Measurements from ENCODE around the gene CRNKL1.
"Not testable (repeated sequence)": the region's sequence is repeated elsewhere in the genome, so short reads cannot be mapped to it uniquely, and the experiment has no call there.

CRNKL1 gene

DNA sequence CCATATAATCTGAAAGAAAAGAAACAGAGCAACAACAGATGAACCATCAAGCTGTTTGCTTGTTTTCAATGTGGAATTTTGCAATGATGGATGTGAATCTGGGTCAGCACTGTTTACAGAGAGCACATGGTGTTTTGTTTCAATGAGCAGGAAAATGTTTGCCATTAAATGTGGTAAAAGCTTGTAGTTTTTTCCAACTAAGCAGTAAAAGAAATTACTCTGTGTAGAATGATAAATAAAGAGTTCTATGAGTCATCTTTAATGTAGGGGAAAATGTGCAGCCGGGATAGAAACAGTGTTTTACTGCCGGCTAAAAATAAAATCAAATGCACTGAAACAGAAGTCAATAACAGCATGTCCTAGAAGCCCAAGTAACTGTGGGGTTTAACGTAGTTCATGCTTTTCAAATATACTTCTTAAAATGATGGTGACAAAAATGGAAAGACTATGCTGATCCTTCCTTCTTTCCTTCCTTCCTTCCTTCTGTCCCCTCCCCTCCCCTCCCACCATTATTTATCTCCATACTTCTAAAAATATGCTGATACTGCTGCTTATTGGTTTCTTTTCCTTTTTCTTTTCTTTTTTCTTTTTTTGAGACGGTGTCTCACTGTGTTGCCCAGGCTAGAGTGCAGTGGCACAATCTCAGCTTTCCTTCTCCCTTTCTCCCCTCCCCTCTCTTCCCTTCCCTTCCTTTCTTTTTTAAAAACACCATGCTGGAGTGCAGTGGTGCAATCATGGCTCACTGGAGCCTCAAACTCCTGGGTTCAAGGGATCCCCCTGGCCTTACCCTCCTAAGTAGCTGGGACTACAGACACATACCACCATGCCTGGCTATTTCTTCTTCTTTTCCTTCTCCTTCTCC, 41.4 kb downstream of the CRNKL1 start:
- DNase-seq (ENCODE audit: low read depth in 2 of 3, low spot score in 1 of 3): no peak

DNA sequence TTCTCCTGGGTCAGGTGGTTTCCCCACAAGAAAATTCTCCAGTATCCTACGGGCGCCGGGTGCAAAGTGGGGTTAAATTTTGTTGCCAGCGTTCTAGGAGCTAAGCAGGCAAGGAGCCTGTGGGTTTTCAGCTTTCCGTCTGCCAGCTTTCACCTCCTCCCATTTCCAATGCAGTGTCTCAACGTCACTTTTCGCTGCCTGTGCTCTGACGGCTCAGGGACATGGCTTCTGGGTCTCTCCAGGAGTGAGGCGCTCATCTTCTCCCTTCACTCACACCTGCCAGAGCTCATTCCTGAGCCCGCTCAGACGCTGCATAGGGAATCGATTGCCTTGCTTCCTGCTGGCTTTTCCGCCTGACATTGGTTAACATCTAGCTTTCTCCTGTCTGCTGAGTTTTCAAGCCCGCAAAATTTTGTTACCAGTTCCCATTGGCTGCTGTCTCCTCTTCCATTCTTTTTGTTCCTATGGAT, 42.4 kb downstream of the CRNKL1 start:
- DNase-seq (ENCODE audit: low read depth in 2 of 3, low spot score in 1 of 3): no peak

DNA sequence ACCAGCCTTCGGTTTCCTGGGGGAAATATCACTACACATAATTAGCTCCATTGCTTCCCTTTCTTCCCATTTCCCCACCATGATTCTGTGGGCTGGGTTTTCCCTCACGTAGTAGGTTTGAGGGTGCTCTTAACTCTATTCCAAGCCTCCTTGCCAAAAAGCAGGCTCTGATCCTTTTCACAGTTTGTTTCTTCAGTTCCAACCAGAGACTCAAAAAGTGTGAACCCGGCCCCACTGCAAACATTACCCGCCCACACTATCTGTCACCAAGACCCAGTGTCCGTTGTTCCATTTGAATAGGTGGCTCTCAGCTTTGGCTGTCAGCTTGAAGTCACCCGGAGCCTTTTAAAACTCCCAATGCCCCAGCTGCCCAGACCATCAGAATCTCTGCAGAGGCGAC, 46.9 kb downstream of the CRNKL1 start:
- DNase-seq (ENCODE audit: low read depth in 2 of 3, low spot score in 1 of 3): no peak

DNA sequence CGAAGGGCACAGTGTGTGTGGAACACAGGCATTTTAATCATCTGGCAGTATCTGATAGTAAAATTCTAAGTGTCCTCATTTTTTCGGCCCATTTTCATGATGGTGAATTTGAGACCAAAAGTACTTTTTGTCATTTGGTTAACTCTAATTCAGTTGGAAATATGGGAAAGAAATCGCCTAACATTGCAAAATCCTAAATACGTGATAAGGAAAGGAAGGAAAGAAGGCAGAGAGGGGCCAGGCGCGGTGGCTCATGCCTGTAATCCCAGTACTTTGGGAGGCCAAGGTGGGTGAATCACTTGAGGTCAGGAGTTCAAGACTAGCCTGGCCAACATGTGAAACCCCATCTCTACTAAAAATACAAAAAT, 48.3 kb downstream of the CRNKL1 start:
- not testable (repeated sequence) for DNase-seq (ENCODE audit: low read depth in 2 of 3, low spot score in 1 of 3)

DNA sequence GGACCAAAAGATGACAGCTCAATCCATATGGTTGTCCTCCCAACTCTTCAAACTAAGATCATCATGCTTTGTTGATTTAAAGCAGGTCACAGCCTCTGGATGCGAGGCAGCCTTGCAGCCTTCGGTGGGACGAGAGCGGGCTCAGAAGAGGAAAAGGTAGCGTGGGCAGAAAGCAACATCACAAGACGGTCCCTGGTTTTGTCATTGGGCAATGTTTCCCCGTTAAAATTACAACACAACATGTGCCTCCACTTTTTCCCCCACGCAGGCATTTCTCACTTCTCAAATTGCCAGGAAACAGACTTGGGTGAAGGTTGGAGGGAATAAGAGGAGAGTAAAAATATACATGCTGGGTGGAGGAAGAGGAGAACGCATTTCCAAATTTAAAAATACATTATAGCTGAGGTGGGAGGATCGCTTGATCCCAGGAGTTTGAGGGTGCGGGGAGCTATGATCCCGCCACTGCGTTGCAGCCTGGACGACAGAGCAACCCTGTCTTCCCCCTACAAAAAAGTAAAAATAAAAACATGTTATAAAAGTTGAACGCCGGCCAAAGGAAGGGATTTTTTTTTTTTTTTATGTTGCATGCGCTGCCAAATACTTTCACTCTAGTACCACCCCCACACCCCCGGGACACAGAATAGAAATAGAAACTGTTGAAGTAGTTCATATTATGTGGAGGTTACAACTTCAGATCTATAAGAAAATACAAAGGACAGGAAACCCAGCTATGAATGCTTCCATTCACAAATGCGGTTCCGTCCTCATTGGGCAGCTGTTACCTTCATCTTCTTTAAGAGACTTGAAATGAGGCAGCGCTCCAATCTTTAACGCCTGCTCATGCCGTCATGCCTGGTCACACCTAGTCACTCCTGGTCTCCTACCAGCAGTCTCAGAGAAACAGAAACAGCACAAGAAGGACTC, 49.0 kb downstream of the CRNKL1 start:
- peak in 2 of 3 donors; percentile 13 to 29 for DNase-seq (ENCODE audit: low read depth in 2 of 3, low spot score in 1 of 3)

DNA sequence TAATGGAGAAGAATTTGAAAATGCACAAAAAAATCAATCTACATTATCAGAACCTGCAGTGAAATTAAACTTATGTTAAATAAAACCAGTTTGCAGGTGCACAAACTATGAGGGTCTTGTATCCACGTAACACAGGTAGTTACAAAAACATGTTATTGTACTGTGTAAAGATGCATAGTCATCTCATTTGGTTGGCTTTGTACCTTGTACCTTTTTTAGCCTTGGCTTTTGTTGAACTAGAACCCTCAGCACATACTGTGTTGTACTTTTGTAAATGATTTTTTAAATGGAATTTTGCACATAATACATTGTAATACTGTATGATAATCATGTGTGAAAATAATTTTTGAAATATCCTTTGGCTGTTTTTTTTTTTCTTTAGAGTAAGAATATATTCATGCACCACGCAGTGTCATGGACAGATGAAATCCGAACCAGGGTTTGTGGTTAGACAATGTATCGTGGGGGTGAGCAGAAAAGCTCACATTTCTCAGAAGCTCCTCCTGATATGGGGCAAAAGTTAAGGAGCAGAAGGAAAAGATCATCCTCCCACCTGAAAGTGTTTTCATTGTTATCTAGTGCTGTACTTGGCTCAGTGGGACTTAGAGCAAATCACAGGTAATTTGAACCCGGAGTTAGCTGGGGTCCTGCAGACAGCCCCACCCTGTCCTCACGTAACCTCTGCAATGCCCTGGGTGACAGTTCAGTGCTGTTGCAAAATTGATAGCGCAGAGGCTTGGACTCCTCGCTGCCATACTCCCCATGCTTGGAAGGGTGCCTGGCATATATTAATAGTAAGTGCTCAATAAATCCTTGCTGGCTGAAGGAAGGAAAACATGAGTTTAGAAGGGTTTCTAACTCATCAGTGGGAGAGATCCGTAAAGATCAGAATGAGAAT, 49.9 kb downstream of the CRNKL1 start:
- no peak for DNase-seq (ENCODE audit: low read depth in 2 of 3, low spot score in 1 of 3)

DNA sequence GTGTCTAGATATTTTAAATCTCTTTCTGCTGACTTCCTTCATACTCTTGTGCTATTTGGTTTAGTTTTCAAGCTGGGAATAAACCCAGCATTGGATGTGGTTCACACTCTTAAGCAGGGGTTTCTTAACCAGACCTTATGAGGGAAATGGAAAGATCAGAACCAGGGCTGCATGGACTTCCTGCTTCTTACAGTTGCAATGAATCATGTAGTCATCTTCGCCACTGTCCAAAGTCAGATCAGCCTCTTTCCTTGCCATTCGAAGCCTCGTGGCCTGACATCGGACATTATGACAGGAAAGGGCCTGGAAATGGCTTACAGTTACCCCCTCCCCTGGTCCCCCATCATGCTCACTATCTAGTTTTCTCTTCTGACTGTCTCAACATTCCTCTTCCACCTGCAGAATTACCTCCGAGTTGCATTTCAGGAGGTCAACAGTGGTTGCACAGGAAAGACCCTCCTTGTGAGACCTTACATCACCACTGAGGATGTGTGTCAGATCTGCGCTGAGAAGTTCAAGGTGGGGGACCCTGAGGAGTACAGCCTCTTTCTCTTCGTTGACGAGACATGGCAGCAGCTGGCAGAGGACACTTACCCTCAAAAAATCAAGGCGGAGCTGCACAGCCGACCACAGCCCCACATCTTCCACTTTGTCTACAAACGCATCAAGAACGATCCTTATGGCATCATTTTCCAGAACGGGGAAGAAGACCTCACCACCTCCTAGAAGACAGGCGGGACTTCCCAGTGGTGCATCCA, 51.9 kb downstream of the CRNKL1 start:
- no peak for DNase-seq (ENCODE audit: low read depth in 2 of 3, low spot score in 1 of 3)

DNA sequence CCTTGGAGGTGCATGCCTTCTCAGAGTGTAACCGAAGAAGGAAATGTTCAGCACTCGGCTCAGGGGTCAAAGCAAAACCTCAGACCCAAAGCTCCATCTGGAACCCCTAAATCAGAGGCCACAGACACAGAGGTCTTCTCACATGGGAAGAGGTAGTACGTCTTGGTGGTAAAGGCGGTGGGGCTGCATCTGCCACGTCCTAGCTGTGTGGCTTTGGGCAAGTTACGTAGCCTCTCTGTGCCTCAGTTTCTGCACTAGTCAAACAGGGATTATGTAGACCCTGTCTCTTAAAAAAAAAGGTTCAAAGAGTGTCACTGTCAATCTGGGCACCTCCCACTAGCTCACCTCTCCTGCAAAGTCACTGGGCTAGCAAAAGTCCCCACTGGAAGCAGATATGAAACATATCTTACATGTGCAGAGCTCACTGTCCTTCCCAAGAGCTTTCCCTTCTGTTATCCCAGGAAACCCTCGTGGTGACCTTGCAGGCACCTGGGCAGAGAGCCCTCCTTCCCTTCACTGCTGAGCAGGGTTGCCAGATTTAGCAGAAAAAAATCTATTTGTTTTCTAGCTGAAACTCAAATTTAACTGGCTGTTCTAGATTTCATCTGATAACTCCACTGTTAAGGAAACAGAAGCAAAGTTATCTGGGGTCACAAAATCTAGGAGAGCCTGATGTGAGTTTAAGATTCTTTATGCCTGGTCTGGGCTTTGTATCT, 53.1 kb downstream of the CRNKL1 start:
- DNase-seq (ENCODE audit: low read depth in 2 of 3, low spot score in 1 of 3): no peak

DNA sequence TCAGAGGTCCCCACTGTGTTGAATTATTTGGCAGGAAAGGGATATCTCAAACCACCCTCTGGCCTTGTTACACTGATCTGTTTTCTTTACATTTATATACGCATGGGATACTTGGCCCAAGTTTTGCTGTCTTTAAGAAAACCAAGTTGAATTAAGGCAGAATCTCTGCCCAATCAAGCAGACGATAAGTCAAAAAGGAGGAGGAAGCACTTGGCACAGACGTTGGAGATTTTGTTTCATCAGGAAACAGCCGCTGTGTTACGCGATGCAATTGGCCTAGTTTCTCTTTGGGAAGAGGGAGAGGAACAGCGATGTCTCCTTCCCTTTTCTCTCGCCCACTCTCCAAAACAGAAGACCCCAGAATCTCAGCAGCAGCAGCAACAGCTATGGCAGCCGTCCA, 55.3 kb downstream of the CRNKL1 start:
- no peak for DNase-seq (ENCODE audit: low read depth in 2 of 3, low spot score in 1 of 3)

DNA sequence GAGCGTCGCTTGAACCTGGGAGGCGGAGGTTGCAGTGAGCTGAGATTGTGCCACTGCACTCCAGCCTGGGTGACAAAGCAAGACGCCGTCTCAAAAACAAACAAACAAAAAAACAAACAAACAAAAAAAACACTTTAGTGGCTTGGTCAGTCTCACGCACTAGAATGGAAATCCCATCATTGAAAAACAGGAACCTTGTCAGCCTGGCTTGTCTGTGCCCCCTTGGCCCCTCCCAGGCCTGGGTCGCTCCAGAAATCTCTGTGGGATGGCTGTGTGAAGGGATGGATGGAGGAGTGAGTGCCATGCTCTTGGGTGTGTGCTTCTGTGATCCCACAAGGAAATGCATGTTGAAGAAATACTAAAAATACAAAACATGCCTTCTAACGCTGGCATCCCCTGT, 56.0 kb downstream of the CRNKL1 start:
- no peak for DNase-seq (ENCODE audit: low read depth in 2 of 3, low spot score in 1 of 3)

DNA sequence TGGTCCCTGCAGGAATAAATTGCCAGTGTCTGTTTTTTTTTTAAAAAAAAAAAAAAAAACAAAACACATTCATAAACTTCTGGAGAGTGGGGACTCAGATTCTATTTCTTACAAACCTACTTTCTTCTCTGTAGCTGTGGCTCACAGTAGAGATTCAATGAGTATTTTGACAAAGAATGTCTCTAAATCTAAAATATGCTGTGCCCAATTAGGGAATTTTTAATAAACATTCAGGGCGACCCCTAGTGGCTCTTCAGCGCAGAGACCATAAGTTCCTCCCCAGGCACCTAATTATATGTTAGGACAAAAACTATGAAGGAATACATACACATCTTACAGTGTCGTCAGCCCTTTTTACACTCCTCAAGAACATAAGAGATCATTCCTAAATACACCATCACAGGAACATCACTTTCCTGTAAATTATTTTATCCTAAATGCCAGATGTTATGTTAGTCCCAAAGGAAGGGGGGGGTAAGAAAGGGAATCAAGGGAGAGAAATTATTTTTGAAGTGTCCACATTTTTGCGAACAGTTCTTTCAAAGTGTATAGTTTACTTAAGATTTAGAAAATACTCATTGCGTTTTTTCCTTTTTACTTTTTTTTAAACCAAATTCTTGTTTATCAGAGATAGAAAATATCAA, 56.9 kb downstream of the CRNKL1 start:
- DNase-seq (ENCODE audit: low read depth in 2 of 3, low spot score in 1 of 3): no peak

DNA sequence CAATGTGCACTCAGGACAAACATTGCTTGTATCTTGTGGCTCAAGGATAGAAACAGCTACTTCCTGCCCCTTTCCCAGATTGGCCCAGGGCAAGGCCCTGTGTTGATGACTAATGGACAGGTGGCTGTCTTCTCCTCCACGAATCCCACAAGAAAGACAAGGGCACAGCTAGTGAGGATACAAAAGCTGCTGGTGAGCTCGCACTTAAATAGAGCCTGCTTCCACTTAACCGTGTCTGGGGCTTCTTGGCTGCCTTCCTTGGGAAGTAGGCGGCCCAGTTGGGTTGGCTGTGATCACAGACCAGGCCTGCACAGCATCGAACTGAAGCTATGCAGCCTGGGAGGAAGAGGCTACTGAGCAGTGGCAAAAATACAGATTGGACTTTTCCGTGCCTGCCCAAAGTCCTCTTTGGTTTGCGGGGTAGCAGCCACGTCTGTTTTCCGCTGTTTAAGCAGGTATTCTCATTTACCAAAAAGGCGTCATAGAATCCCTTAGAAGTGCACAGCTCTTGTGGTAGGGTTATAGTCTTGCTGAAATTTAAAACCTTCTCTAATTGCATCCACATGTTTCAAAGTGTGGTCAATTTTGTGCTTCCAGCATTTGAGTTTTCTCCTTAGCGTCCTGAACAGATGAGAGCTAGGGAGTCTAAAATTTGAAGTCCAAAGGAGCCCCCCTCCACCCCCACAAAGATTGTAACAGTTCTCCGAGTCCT, 58.2 kb downstream of the CRNKL1 start:
- no peak for DNase-seq (ENCODE audit: low read depth in 2 of 3, low spot score in 1 of 3)

DNA sequence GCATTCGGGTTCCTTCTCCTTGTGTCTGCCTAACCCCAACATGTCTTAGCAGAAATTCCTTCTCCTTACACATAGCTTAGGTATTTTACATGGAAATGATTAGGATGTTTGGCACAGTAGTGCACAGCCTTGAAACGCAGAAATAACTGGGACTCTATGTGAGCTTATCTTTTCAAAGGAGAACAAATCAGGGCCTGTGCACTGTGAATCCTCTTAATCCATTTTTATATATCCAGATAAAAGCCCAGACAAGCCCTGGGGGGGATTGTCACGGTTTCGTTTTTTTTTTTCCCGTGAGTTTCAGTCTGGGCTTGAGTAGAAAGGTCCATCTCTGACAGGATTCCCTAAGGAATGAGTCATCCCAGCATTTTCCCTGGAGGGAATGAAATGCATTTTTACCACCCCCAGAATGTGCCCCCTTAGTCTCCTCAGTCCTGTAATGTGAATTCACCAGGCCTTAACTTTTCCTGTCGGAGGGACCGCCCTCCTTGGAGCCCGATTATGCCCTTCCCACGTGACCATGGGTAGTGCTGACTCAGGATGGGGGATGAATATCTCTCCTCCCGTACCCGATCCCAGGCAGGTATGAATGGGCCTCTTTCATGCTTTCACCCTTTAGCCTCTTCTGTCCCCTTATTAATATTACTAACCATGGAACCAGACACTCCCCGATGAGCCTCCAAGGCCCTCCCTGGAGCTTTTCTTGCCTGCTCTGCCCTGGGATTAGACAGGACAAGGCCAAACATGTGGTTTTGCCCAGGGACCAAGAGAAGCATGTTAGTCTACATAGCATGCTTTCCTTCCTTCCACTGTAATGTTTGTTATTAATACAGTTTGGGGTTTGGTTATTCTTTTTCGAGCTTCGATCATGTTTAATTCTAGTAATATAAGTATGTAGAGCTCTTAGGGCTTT, 59.0 kb downstream of the CRNKL1 start:
- no peak for DNase-seq (ENCODE audit: low read depth in 2 of 3, low spot score in 1 of 3)

DNA sequence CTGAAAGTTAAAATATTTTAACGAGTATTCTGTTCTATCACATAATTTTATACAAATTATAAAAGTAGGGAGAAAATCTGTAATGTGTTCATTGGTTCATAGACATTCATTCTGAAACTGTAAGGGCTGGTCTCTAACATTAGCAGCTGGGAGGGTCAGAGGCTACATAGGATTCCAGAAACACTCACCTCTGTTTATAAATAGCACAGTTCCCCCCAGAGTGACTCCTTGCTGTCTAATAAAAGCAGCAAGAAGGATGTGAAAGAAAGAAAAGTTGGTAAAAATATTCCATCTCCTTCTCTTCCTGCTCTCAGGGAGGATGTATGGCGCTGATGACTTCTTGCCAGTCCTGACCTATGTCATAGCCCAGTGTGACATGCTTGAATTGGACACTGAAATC, 60.4 kb downstream of the CRNKL1 start:
- DNase-seq (ENCODE audit: low read depth in 2 of 3, low spot score in 1 of 3): no peak

DNA sequence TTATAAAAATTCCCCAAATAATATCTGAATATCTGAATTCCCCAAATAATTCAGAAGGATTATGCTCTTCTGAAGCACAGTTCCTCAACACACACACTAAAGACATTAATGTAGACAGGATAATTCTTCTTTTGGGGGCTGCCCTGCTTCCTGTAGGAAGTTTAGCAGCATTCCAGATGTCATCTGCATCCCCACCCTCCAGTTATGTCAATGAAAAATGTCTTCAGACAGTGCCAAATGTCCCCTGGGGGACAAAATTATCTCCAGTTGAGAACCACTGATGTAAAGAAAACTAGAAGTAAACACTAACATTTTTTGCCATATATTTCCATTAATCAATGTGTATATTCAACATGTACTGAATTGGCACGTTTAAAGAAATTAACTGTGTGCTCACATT, 61.0 kb downstream of the CRNKL1 start:
- no peak for DNase-seq (ENCODE audit: low read depth in 2 of 3, low spot score in 1 of 3)

DNA sequence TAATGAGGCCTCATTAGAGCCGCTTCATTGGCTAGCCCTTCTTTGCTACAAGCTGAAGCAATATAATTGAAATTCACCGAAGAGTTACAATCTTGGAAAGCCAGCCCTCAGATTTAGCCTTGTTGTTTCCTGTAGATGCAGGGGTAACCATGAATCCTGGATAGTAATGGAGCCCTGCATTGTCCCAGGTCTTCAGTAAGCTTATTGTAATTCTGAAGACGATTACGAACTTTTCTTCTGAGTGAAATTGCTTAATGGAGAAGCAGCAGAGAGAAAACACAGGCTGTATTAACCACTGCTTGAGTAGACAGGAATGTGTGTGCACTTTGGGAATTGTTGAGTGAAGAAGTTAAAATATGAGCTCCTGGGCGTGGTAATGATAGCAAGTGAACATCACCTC, 61.4 kb downstream of the CRNKL1 start:
- no peak for DNase-seq (ENCODE audit: low read depth in 2 of 3, low spot score in 1 of 3)

DNA sequence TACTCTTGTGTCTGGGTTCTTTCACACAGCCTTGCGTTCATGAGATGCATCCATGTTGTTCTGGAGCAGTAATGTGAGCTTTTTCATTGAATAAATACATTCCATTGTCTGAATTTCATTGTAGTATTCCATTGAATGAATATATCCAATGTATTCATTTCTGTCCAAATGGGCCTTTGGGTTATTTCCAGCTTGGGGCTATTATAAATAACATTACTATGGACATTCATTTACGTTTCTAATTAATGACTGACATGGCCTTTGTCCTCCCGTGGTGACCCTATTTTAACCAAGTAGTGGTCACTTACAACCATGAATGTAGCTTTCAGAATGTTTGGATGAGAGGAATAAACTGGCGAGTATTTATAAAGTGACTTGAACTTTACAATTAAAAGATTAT, 65.2 kb downstream of the CRNKL1 start:
- no peak for DNase-seq (ENCODE audit: low read depth in 2 of 3, low spot score in 1 of 3)

DNA sequence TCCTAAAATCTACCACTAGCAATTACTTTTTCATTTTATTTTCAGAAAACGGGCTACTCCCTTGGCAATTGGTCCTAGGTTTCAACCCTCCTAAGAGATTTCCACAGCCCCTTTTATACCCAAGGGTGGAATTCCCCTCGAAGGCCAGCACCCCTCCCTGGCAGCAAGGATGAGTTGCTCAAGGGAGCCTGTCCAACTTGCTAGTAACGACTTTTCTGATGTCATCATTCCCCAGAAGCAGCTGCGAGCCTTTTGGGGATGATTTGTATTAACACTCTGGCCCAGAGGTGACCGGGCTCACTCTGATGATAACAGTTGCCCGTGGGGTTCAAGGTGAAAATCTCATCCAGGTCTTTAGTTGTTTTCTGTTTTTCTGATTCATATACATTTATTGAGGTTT, 65.8 kb downstream of the CRNKL1 start:
- DNase-seq (ENCODE audit: low read depth in 2 of 3, low spot score in 1 of 3): no peak
